Calu3 (cell line): Measurements from ENCODE around the gene SLC27A2. TPM values are rescaled to one million over a fixed set of nuclear protein-coding genes. Genes with fewer than 3 reads are reported as not detected.

Experiments used
- BruUV-seq: library from RNA; stranded (reverse); fragments of 400-500 nt; replicated peaks from 2 replicates; lab custom pipeline; 2021; lab: Mats Ljungman, UMichigan
- CTCF ChIA-PET: fragments of 300-600 bp; sonication (Branson Sonifier 250); formaldehyde crosslinking; loops from one replicate; lab custom pipeline; 2022; ENCODE audit warnings: antibody characterized with exemption; lab: Charles Lee
- DNase-seq: peaks from one replicate; pipeline ENCODE4 v3.0.0; 2022
- H3K27ac Mint-ChIP-seq: one replicate; pipeline ENCODE4 v1.8.0; 2022; ENCODE audit warnings: mixed read lengths; ENCODE audit not compliant: unreplicated experiment
- H3K27me3 Mint-ChIP-seq: one replicate; pipeline ENCODE4 v1.8.0; 2022; ENCODE audit warnings: mixed read lengths; ENCODE audit not compliant: unreplicated experiment
- H3K36me3 Mint-ChIP-seq: one replicate; pipeline ENCODE4 v1.8.0; 2022; ENCODE audit warnings: mild to moderate bottlenecking, moderate library complexity, mixed read lengths; ENCODE audit not compliant: insufficient read depth, unreplicated experiment
- H3K4me1 Mint-ChIP-seq: one replicate; pipeline ENCODE4 v1.8.0; 2022; ENCODE audit warnings: mild to moderate bottlenecking, low read depth, mixed read lengths; ENCODE audit not compliant: unreplicated experiment
- H3K4me3 Mint-ChIP-seq: one replicate; pipeline ENCODE4 v1.8.0; 2022; ENCODE audit warnings: mild to moderate bottlenecking, low read depth, moderate library complexity, mixed read lengths; ENCODE audit not compliant: unreplicated experiment
- H3K9me3 Mint-ChIP-seq: one replicate; pipeline ENCODE4 v1.8.0; 2022; ENCODE audit warnings: low read depth, mixed read lengths; ENCODE audit not compliant: unreplicated experiment
- CTCF ChIP-seq: fragments of 200-600 bp; IDR thresholded peaks from one replicate; pipeline ENCODE4 v1.8.0; 2022; ENCODE audit warnings: antibody characterized with exemption; ENCODE audit not compliant: unreplicated experiment
- intact Hi-C: fragments of 100-400 bp; cut with micrococcal nuclease; formaldehyde crosslinking; loops from one replicate; pipeline ENCODE4 v1.10.0; 2022; ENCODE audit not compliant: unreplicated experiment
- total RNA-seq: library from RNA; stranded (reverse); gene quantifications from 2 replicates; pipeline ENCODE4 v1.2.3, GENCODE V29; 2022

The SLC27A2 gene
- total RNA-seq, 1 experiment from 2014 or later = 13.1 TPM

GRCh38 chr15:50180582-50180981 is 1.4 kb upstream of the SLC27A2 start:
- H3K36me3 Mint-ChIP-seq = peaks cover 14% of the 10 kb centered on the region
- H3K27me3 Mint-ChIP-seq = no peaks in the 10 kb centered on the region
- H3K27ac Mint-ChIP-seq = no peak overlapping the region
- CTCF ChIA-PET = interaction anchor here (1.1 kb wide), 1 partner anchor 14 kb away, joined by 4 read pairs; no protein-coding TSS in a partner anchor
- BruUV-seq = no TSS peak
- H3K4me1 Mint-ChIP-seq = peaks cover 18% of the 10 kb centered on the region
- intact Hi-C loops = loop anchor here (5.0 to 10.0 kb wide), 2 partner anchors 77 to 134 kb away; no protein-coding TSS in a partner anchor
- DNase-seq = no peak
- H3K9me3 Mint-ChIP-seq = no peaks in the 10 kb centered on the region
- no peak overlapping the region for H3K4me3 Mint-ChIP-seq
- no peak for TF ChIP-seq CTCF

- no peak for TF ChIP-seq CTCF
- no peaks in the 10 kb centered on the region for H3K9me3 Mint-ChIP-seq
- peak overlapping the region; percentile 97 for H3K4me3 Mint-ChIP-seq
- peaks cover 14% of the 10 kb centered on the region for H3K36me3 Mint-ChIP-seq
- H3K27ac Mint-ChIP-seq = no peak overlapping the region
- BruUV-seq = no TSS peak
- CTCF ChIA-PET = interaction anchor here (1.1 to 2.3 kb wide), 2 partner anchors 15 to 135 kb away, joined by 4 to 11 read pairs; no protein-coding TSS in a partner anchor
- intact Hi-C loops = loop anchor here (5.0 to 10.0 kb wide), 2 partner anchors 76 to 133 kb away; no protein-coding TSS in a partner anchor
- peaks cover 18% of the 10 kb centered on the region for H3K4me1 Mint-ChIP-seq
- DNase-seq = no peak
- no peaks in the 10 kb centered on the region for H3K27me3 Mint-ChIP-seq
Measured at GRCh38 chr15:50181201-50181968, 611 bp upstream of the SLC27A2 start.

GRCh38 chr15:50182219-50183013 is 420 bp downstream of the SLC27A2 start:
- Mint-ChIP-seq H3K4me1 (peaks cover 18% of the 10 kb centered on the region), H3K27me3 (no peaks in the 10 kb centered on the region), H3K9me3 (no peaks in the 10 kb centered on the region), H3K27ac (peak overlapping the region; percentile 24), H3K4me3 (peak overlapping the region; percentile 97), H3K36me3 (peaks cover 14% of the 10 kb centered on the region)
- intact Hi-C loops = loop anchor here (2.0 to 10.0 kb wide), 3 partner anchors 34 to 132 kb away; no protein-coding TSS in a partner anchor
- no peak for TF ChIP-seq CTCF
- peak; percentile 32 for DNase-seq
- no TSS peak for BruUV-seq
- CTCF ChIA-PET = interaction anchor here (0.6 to 2.3 kb wide), 4 partner anchors 106 to 703 kb away, joined by 3 to 11 read pairs (median 4); partner anchors contain the start of gene GABPB1

- Mint-ChIP-seq H3K27ac (peak overlapping the region; percentile 24), H3K4me1 (peaks cover 18% of the 10 kb centered on the region), H3K4me3 (peak overlapping the region; percentile 97), H3K36me3 (peaks cover 14% of the 10 kb centered on the region), H3K27me3 (no peaks in the 10 kb centered on the region), H3K9me3 (no peaks in the 10 kb centered on the region)
- TSS peak; percentile 23 for BruUV-seq
- intact Hi-C loops = loop anchor here (2.0 to 10.0 kb wide), 3 partner anchors 34 to 132 kb away; no protein-coding TSS in a partner anchor
- DNase-seq = no peak
- TF ChIP-seq CTCF = no peak
- CTCF ChIA-PET = interaction anchor here (0.6 to 2.3 kb wide), 4 partner anchors 17 to 702 kb away, joined by 4 to 11 read pairs (median 4); partner anchors contain the start of gene GABPB1
Measured at GRCh38 chr15:50183112-50183794, 1.3 kb downstream of the SLC27A2 start.
